ENCODE measurements around the gene ZNF865.

The ZNF865 gene

DNA sequence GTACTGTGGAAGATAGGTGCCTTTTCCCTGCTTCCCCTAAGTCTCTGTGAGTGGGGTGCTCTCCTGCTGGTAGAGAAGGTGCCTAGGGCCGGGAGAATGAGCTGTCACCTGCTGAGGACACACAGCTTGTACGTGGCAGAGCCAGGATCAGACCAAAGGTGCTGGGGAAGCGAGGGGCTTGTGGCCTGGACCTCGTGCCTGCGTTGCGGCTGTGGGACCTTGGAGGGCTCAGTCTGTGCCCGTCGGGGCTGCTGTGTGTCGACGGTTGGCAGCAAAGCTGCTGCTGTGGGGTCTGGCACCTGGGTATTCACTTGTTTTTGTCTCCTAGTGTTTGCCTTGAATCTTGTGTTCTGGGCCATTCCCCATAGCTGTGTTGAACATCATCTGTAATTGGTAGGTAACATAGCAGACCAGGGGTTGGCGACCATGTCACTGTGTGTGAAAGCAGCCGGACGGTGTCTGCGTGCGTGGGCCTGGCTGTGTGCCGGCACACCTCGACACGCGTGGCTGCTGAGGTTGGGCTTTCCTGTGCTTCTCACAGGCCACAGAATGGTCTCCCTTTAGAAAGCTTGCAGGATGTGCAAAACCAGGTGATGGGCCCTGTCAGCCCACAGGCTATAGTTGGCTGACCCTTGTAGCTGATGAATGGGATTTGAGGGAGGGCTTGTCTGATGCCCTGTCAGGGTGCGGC lies 58.5 kb downstream of the ZNF865 start:
- DNase-seq, result no peak

DNA sequence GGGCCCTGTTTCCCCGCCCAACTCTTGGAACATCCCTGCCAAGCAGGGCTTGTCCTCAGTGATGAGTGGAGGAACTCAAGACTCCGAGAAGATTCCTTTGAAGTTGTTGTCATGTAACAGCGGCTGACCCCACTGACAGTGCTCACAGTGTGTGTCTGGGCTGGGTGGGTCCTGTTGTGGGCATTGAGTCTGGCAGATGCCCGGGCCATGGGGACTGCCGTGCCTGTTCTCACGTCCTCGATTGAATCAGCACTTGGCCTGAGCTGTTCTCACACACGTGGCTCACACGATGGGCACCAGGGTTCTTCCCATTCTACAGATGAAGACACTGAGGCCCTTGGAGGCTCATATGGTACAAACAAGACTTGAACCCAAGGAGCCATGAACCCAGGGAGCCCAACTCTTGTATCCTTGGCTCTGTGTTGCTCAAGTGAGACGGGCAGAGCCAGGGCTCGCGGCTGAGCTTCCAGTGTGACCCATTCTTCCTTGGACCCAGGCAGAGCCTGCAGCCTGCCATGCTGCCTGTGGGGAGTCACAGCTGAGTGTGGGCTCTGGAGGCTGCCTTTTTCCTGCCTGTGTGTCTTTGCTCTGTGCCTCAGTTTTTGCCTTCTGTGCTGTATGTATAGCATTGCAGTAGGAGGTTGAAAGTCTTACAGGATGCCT lies 61.0 kb downstream of the ZNF865 start:
- DNase-seq, result no peak
